Measurements from ENCODE around the gene MAGI2.

DNA sequence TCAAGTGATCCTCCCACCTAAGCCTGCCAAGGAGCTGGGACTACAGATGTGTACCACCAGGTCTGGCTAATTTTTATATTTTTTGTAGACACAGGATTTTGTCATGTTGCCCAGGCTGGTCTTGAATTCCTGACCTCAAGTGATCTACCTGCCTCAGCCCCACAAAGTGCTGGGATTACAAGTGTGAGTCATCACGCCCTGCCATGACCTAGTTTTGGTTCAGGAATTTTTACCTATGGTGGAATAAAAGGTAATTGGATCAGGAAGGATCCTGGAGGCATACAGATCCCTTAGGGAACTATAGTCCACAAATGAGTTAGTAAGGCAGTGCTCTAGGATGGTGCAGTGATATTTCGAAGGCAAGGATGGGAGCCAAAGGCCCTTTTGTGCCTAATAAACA is 937.0 kb downstream of the MAGI2 start:
- TF ChIP-seq, protein P1, sequence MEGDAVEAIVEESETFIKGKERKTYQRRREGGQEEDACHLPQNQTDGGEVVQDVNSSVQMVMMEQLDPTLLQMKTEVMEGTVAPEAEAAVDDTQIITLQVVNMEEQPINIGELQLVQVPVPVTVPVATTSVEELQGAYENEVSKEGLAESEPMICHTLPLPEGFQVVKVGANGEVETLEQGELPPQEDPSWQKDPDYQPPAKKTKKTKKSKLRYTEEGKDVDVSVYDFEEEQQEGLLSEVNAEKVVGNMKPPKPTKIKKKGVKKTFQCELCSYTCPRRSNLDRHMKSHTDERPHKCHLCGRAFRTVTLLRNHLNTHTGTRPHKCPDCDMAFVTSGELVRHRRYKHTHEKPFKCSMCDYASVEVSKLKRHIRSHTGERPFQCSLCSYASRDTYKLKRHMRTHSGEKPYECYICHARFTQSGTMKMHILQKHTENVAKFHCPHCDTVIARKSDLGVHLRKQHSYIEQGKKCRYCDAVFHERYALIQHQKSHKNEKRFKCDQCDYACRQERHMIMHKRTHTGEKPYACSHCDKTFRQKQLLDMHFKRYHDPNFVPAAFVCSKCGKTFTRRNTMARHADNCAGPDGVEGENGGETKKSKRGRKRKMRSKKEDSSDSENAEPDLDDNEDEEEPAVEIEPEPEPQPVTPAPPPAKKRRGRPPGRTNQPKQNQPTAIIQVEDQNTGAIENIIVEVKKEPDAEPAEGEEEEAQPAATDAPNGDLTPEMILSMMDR (IDR thresholded peaks at IDR 0.05; ENCODE audit: insufficient read depth, low read length, poor library complexity, severe bottlenecking) = no peak
- no peak for TF ChIP-seq EZH2phosphoT487 (conservative IDR thresholded peaks at IDR 0.05; ENCODE audit: low read length)
